Mesodermal cell (in vitro differentiated cells): ENCODE results near the gene GJD2.

Experiments used
- H3K27ac ChIP-seq: 2 replicates; pipeline ENCODE4 v1.7.0; 2013; ENCODE audit warnings: mild to moderate bottlenecking, low read depth, low read length, moderate library complexity; ENCODE audit not compliant: severe bottlenecking
- H3K36me3 ChIP-seq: 2 replicates; pipeline ENCODE4 v1.7.1; 2013; ENCODE audit warnings: mild to moderate bottlenecking, low read length, moderate library complexity; ENCODE audit not compliant: control insufficient read depth, insufficient read depth
- H3K4me1 ChIP-seq: one replicate; pipeline ENCODE4 v1.7.1; 2013; ENCODE audit warnings: mild to moderate bottlenecking, low read length; ENCODE audit not compliant: insufficient read depth, control insufficient read depth, poor library complexity, severe bottlenecking
- H3K4me3 ChIP-seq: 2 replicates; pipeline ENCODE4 v1.7.0; 2013; ENCODE audit warnings: low read length, control low read depth, mild to moderate bottlenecking; ENCODE audit not compliant: insufficient read depth, poor library complexity, severe bottlenecking; ENCODE audit errors: extremely low read depth
- H3K9me3 ChIP-seq: 2 replicates; pipeline ENCODE4 v1.7.1; 2013; ENCODE audit warnings: mild to moderate bottlenecking, low read length, moderate library complexity; ENCODE audit not compliant: control insufficient read depth
- WGBS, 2 experiments: methylation state at CpG; one replicate each; pipeline ENCODE4 v1.1.5; 2013; ENCODE audit warnings: missing lambda C conversion rate in 2 of 2; ENCODE audit not compliant: insufficient coverage in 2 of 2; 5-methylcytosine and 5-hydroxymethylcytosine counted together

The GJD2 gene

GRCh38 chr15:34714476-34715121, 40.2 kb downstream of the GJD2 start:
- Histone ChIP-seq H3K4me1 (peaks cover 8% of the 10 kb centered on the region), H3K9me3 (no peaks in the 10 kb centered on the region), H3K4me3 (no peak overlapping the region), H3K27ac (no peak overlapping the region), H3K36me3 (no peaks in the 10 kb centered on the region)
- 91 to 98% methylated on average over 4 to 5 of the region's 5 CpGs for WGBS, 2 experiments

- 100% methylated on average over 1 of the region's 1 CpG for WGBS, 2 experiments
- Histone ChIP-seq H3K27ac (no peak overlapping the region), H3K9me3 (no peaks in the 10 kb centered on the region), H3K36me3 (no peaks in the 10 kb centered on the region), H3K4me1 (peaks cover 10% of the 10 kb centered on the region), H3K4me3 (no peak overlapping the region)
Measured at GRCh38 chr15:34713635-34714034, 41.2 kb downstream of the GJD2 start.

GRCh38 chr15:34709866-34710265, 44.9 kb downstream of the GJD2 start:
- Histone ChIP-seq H3K27ac (peak overlapping the region; percentile 11), H3K4me3 (no peak overlapping the region), H3K4me1 (peaks cover 13% of the 10 kb centered on the region), H3K36me3 (no peaks in the 10 kb centered on the region), H3K9me3 (no peaks in the 10 kb centered on the region)
- 90% methylated on average over 4 to 5 of the region's 7 CpGs for WGBS, 2 experiments

- no peaks in the 10 kb centered on the region for H3K36me3 ChIP-seq
- 57 to 62% methylated on average over 3 to 5 of the region's 5 CpGs for WGBS, 2 experiments
- peaks cover 13% of the 10 kb centered on the region for H3K4me1 ChIP-seq
- H3K27ac ChIP-seq, result no peak overlapping the region
- no peaks in the 10 kb centered on the region for H3K9me3 ChIP-seq
- no peak overlapping the region for H3K4me3 ChIP-seq
Measured at GRCh38 chr15:34708422-34708821, 46.4 kb downstream of the GJD2 start.

GRCh38 chr15:34701536-34701935, 53.3 kb downstream of the GJD2 start:
- no peaks in the 10 kb centered on the region for H3K9me3 ChIP-seq
- WGBS, 2 experiments, result 50 to 100% methylated on average over 1 to 2 of the region's 2 CpGs
- no peak overlapping the region for H3K4me3 ChIP-seq
- no peaks in the 10 kb centered on the region for H3K36me3 ChIP-seq
- no peak overlapping the region for H3K27ac ChIP-seq
- no peaks in the 10 kb centered on the region for H3K4me1 ChIP-seq
